Heart right ventricle (tissue), 16 donors: ENCODE data around the gene UBB. TPM values are rescaled to one million over a fixed set of nuclear protein-coding genes. Genes with fewer than 3 reads are reported as not detected.
A peak's percentile ranks its signal among the peaks of the same experiment; 100 is the strongest.

ENCODE experiments used
- ATAC-seq, 8 donors: fragments of 200-7000 bp; cut with Tn5 transposase; one replicate each; pipeline ENCODE4 v1.9.1; 2020; ENCODE audit warnings: mild to moderate bottlenecking in 8 of 8, moderate library complexity in 8 of 8, moderate number of reproducible peaks in 1 of 8
- DNase-seq, 2 donors: peaks; one replicate each; pipeline ENCODE4 v3.0.0-alpha.2; 2020
- H3K27ac ChIP-seq, 10 donors: fragments of 200-600 bp; sonication (generic) in 2 of 10; one replicate each; pipeline versions ENCODE4 v1.5.0 to v1.8.0; 2020 to 2022; ENCODE audit warnings: mild to moderate bottlenecking in 3 of 10
- H3K27me3 ChIP-seq, 7 donors: fragments of 200-600 bp; one replicate each; pipeline ENCODE4 v1.8.0; 2021 to 2022; ENCODE audit warnings: mild to moderate bottlenecking in 2 of 7
- H3K36me3 ChIP-seq, 9 donors: fragments of 200-600 bp; sonication (generic) in 1 of 9; one replicate each; pipeline versions ENCODE4 v1.5.0 to v1.8.0; 2020 to 2022; ENCODE audit warnings: mild to moderate bottlenecking in 2 of 9
- H3K4me1 ChIP-seq, 9 donors: fragments of 200-600 bp; sonication (generic) in 1 of 9; one replicate each; pipeline versions ENCODE4 v1.5.0 to v1.8.0; 2020 to 2022; ENCODE audit warnings: mild to moderate bottlenecking in 4 of 9
- H3K4me3 ChIP-seq, 10 donors: fragments of 200-600 bp; sonication (generic) in 2 of 10; one replicate each; pipeline versions ENCODE4 v1.5.0 to v1.8.0; 2020 to 2022; ENCODE audit warnings: mild to moderate bottlenecking in 7 of 10, moderate library complexity in 2 of 10
- H3K9me3 ChIP-seq, 11 donors: fragments of 200-600 bp in 10 of 11; sonication (generic) in 2 of 11; one replicate each; pipeline versions ENCODE4 v1.5.0 to v1.8.0; 2013 to 2022; ENCODE audit warnings: mild to moderate bottlenecking in 2 of 11, control low read depth in 1 of 11, moderate library complexity in 1 of 11
- CTCF ChIP-seq, 9 donors: fragments of 200-600 bp; sonication (generic) in 2 of 9; IDR thresholded peaks; one replicate each; pipeline versions ENCODE4 v1.5.0 to v1.8.0; 2021 to 2022; ENCODE audit warnings: antibody characterized with exemption in 9 of 9, mild to moderate bottlenecking in 5 of 9, moderate library complexity in 1 of 9
- WGBS, 2 donors: extraction: QIAGEN DNeasy Blood & Tissue Kit; methylation state at CpG; one replicate each; pipeline ENCODE4 v1.1.7; 2013; ENCODE audit warnings: inconsistent platforms in 1 of 2; 5-methylcytosine and 5-hydroxymethylcytosine counted together
- intact Hi-C, 10 donors: fragments of 100-400 bp; cut with DNase I; formaldehyde crosslinking; loops; one replicate each; pipeline versions ENCODE4 v1.11.1 to v1.14.2; 2022
- polyA plus RNA-seq, 2 donors: library from polyadenylated mRNA; stranded (reverse); fragments of 200-250 nt; gene quantifications; one replicate each; pipeline ENCODE4 v1.2.3, GENCODE V29; 2013
- total RNA-seq, 10 donors: library from RNA; stranded (reverse); fragmentation: NEBNext Ultra II Directional in 3 of 10; extraction: Animal tissue kit (Norgen Biotek cat#: 25700) in 3 of 10; gene quantifications; one replicate each; pipeline versions ENCODE4 v1.2.1 to v1.2.4, GENCODE V29; 2021 to 2023
- donor health status: Arrhythmogenic right ventricular cardiomyopathy.
- donor health status: ischemic (EF 13 %, LVEDD 7.1; RV severe dilation, severe dysfunction).
- donor health status: healthy with polysubstance abuse.
- donor health status: DM: no; HTN: yes; CAD: no.
- donor health status: DM: no; HTN: no; CAD: no.
- donor health status: ischemic (EF 25% LVEDD 6.9; RV normal size, moderate dysfunction).
- donor health status: ischemic (EF 25% LVEDD 5.7; RV mildly dilated, moderate dysfunction).
- donor health status: healthy.
- donor health status: DM: yes; HTN: yes; CAD: no.
- donor health status: Ischemic cardiomyopathy.
- donor health status: ischemic (EF 35%, LVEDD 5.7; RV mildly dilated, moderate dysfunction).
- donor health status: nonischemic (EF 11% LVEDD 7.7; RV severe dilation, severe dysfunction).
- donor health status: DM: yes; HTN: yes; CAD: no.
- donor health status: PGD.
- donor health status: ischemic (EF 29% LVEDD 5.4; RV normal size, mild dysfunction).
- donor health status: nonischemic (EF 23%, LVEDD 6.1; RV moderate dilation, normal function).

Gene UBB
- total and polyA plus RNA-seq, 12 donors: 400 to 2,151 (median 1,794) TPM

GRCh38 chr17:16425698-16426659 lies 45.1 kb downstream of the UBB start:
- Histone ChIP-seq H3K9me3 (no peaks in the 10 kb centered on the region), H3K4me1 (no peaks in the 10 kb centered on the region), H3K36me3 (peaks cover 0 to 94% (median 3%) of the 10 kb centered on the region in 9 donors), H3K4me3 (no peak overlapping the region), H3K27ac (no peak overlapping the region), H3K27me3 (no peaks in the 10 kb centered on the region)
- intact Hi-C loops: no loop called here
- TF ChIP-seq CTCF (IDR thresholded peaks at IDR 0.05): no peak
- WGBS, 2 donors: 87 to 90% methylated on average over 20 of the region's 20 CpGs
- ATAC-seq (no peak), DNase-seq (no peak)

GRCh38 chr17:16427020-16427419 lies 46.1 kb downstream of the UBB start:
- no peak overlapping the region for H3K27ac ChIP-seq
- DNase-seq (no peak), ATAC-seq (no peak)
- peaks cover 0 to 91% (median 3%) of the 10 kb centered on the region in 9 donors for H3K36me3 ChIP-seq
- intact Hi-C loops: no loop called here
- no peak for TF ChIP-seq CTCF (IDR thresholded peaks at IDR 0.05)
- H3K9me3 ChIP-seq: no peaks in the 10 kb centered on the region
- H3K4me1 ChIP-seq: no peaks in the 10 kb centered on the region
- H3K27me3 ChIP-seq: no peaks in the 10 kb centered on the region
- WGBS, 2 donors: 90 to 97% methylated on average over 3 of the region's 3 CpGs
- no peak overlapping the region for H3K4me3 ChIP-seq

- no peaks in the 10 kb centered on the region for H3K27me3 ChIP-seq
- 53 to 64% methylated on average over 15 of the region's 15 CpGs for WGBS, 2 donors
- intact Hi-C loops: no loop called here
- H3K27ac ChIP-seq: no peak overlapping the region
- peak in 8 of 9 donors; percentile 9 to 66 (median 60) for TF ChIP-seq CTCF (IDR thresholded peaks at IDR 0.05)
- H3K4me1 ChIP-seq: no peaks in the 10 kb centered on the region
- DNase-seq (peak in 1 of 2 donors; percentile 47), ATAC-seq (peak in 6 of 8 donors; percentile 68 to 82 (median 76))
- no peaks in the 10 kb centered on the region for H3K9me3 ChIP-seq
- peaks cover 0 to 90% (median 3%) of the 10 kb centered on the region in 9 donors for H3K36me3 ChIP-seq
- H3K4me3 ChIP-seq: no peak overlapping the region
Measured at GRCh38 chr17:16428098-16428882, 47.4 kb downstream of the UBB start.

- Histone ChIP-seq H3K4me1 (no peaks in the 10 kb centered on the region), H3K27me3 (no peaks in the 10 kb centered on the region), H3K9me3 (no peaks in the 10 kb centered on the region), H3K4me3 (no peak overlapping the region), H3K36me3 (peaks cover 0 to 87% (median 0%) of the 10 kb centered on the region in 9 donors), H3K27ac (no peak overlapping the region)
- TF ChIP-seq CTCF (IDR thresholded peaks at IDR 0.05): no peak
- intact Hi-C loops: no loop called here
- DNase-seq (no peak), ATAC-seq (no peak)
- 94 to 98% methylated on average over 9 of the region's 9 CpGs for WGBS, 2 donors
Measured at GRCh38 chr17:16429083-16429482, 48.2 kb downstream of the UBB start.
